GM10266 (cell line): Measurements from ENCODE around the gene TOMM7.
"Not testable (repeated sequence)": the region's sequence is repeated elsewhere in the genome, so short reads cannot be mapped to it uniquely, and the experiment has no call there.

Experiments
- DNase-seq: peaks from one replicate; pipeline ENCODE4 v3.0.0; 2012; ENCODE audit errors: extremely low spot score
- CTCF ChIP-seq: IDR thresholded peaks from 2 replicates; pipeline ENCODE4 v1.5.1; 2012; ENCODE audit warnings: mild to moderate bottlenecking, low read depth; ENCODE audit not compliant: control insufficient read depth, insufficient read depth; ENCODE audit errors: missing control alignments

Gene TOMM7

DNA sequence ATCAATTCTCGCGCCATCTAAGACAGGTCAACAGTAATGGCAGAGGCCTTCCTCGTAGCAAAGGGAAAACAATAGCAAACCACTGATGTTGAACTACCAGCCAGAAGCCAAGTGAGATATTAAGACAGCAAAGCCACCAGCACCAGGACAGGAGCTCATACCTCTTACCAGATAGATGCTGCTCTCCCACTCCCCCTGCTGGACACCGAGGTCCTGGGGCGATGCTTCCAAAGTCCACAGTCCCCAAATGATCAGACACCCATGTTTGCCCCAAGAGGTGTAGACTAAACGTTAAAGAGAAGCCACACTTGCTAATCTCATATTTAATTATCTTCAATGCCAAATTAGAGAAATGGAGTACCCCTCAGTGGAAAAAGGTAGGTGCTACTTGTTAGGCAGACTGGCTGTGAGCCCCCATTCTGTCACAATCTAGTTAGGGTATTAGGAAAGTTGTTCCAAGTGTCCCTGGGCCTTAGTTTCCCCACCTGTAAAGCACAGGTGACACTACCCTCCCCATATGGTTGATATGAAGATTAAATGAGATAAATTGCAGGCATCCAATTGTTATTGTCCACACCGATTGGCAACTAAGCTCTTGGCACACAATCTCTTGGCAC lies 39.9 kb downstream of the TOMM7 start:
- peak; percentile 82 for TF ChIP-seq CTCF
- peak; percentile 80 for DNase-seq

- no peak for DNase-seq
- TF ChIP-seq CTCF: no peak
Measured at GRCh38 chr7:22781230-22781711, 41.4 kb downstream of the TOMM7 start.

GRCh38 chr7:22779730-22780323 lies 42.8 kb downstream of the TOMM7 start:
- DNase-seq: not testable (repeated sequence)

DNA sequence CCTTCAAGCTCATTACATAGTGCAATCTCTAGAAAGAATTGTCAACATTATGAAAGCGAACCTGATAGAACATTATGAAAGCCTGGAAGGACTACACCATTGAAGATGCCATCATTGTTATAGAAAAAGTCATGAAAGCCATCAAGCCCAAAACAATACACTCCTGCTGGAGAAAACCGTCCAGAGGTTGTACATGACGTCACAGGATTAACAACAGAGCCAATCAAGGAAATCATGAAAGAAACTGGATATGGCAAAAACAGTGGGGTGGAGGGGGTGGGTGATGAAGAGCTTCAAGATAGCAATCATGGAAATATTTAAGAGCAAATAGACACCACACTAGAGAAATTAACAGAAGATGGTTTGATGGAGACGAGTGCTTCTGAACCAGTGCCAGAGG lies 45.7 kb downstream of the TOMM7 start:
- no peak for DNase-seq

GRCh38 chr7:22772885-22773284 lies 49.8 kb downstream of the TOMM7 start:
- no peak for TF ChIP-seq CTCF
- no peak for DNase-seq

More for the DNA sequence above, 45.7 kb downstream of the TOMM7 start:
- no peak for TF ChIP-seq CTCF

DNA sequence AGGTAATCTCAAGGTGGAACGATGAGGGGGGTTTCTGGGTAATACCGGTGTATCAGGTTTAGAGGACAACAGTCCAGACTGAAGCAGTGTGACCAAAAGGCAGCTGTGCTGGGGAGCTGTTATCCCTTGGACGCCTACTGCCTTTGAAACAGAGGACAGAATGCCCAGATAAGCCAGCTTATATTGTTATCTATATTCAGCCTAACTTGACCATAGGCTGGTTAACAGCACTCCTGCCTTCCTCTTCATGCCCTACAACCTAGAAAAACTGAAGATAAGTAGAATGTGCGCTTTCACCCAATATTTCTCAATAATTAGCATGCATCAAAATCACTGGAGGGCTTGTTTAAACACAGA lies 50.8 kb downstream of the TOMM7 start:
- DNase-seq: no peak
- TF ChIP-seq CTCF: no peak

- no peak for TF ChIP-seq CTCF
- no peak for DNase-seq
Measured at GRCh38 chr7:22771194-22771871, 51.3 kb downstream of the TOMM7 start.
